HG03520 (cell line): ENCODE results near the gene MRPS33.
"Not testable (repeated sequence)": the region's sequence is repeated elsewhere in the genome, so short reads cannot be mapped to it uniquely, and the experiment has no call there.

Source experiments
- ATAC-seq: cut with Tn5 transposase; IDR thresholded peaks from one replicate; pipeline ENCODE4 v1.9.1; 2021; ENCODE audit warnings: mild to moderate bottlenecking, moderate library complexity; ENCODE audit not compliant: unreplicated experiment

Gene MRPS33

GRCh38 chr7:140956997-140957396 lies 57.8 kb downstream of the MRPS33 start:
- ATAC-seq = not testable (repeated sequence)
